ENCODE results near the gene TTLL10. TPM values are rescaled to one million over a fixed set of nuclear protein-coding genes. Genes with fewer than 3 reads are reported as not detected.

TTLL10 gene
- polyA plus RNA-seq, 10 donors: 0.13 to 0.50 (median 0.27) TPM; not detected in 3

DNA sequence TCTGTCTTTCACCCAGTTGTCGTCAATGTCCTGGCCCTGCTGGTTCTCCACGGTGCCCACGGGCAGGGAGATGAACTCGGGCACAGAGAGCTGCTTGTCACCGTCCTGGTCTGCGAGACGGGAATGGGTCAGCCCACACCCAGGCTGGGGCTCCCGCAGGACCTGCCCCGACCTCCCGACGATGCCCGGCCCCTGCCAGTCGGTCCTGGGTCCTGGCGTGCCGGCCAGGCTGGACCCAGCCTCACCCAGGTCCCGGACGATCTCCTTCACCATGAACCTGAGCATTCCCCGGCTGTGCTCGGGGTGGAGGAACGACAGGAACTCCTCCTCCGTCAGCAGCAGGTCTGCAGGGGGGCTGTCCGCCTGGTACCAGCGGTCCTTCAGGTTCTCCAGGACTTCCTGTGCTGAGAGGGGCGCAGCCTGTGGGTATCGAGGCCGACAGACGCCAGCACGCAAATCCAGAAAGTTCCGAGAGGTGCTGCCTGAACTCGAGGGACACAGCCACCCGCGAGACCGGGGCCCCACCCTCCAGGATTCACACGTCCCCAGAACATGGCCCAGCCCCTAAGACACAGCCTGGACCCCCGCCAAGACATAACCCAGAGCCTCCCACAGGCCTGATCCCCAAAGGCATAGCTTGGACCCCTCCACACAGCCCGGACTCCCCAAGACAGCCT is 45.0 kb downstream of the TTLL10 start:
- DNase-seq: no peak

DNA sequence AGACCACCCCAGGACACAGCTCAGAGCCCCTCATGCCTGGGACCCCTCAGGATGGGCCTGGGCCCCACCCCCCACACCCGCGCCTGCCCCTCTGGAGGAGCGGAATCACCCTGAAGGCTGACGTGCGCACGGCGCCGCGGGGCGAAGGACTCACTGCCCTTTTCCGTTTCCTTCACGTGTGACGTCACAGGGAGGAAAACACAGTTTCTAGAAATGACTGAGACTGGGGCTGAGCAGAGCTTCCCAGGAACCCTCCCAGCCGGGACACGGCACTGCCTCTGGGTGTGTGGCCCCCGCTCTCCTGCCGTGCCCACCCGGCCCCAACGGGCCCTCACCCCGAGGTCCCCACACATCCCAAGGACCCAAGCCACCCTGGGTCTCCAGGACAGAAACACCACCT is 45.7 kb downstream of the TTLL10 start:
- DNase-seq: no peak

DNA sequence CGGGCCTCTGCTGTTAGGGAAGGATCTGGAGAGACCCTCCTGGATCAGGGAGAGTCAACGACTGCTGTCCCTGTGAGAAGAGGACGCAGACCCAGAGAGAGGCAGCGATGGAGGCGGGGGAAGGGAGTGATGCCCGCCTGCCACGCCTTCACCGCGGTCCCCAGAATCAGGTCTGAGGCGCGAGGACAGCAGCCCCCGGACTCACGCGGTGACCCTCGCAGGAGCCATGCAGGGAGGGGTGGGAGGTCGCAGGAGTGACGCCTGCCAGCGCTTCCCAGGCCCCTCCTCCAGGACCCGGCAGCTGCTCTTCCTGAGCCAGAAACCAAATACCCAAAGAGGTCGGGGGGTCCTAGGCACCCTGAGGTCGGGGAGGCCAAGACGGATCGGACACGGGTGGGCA is 46.5 kb downstream of the TTLL10 start:
- no peak for DNase-seq

DNA sequence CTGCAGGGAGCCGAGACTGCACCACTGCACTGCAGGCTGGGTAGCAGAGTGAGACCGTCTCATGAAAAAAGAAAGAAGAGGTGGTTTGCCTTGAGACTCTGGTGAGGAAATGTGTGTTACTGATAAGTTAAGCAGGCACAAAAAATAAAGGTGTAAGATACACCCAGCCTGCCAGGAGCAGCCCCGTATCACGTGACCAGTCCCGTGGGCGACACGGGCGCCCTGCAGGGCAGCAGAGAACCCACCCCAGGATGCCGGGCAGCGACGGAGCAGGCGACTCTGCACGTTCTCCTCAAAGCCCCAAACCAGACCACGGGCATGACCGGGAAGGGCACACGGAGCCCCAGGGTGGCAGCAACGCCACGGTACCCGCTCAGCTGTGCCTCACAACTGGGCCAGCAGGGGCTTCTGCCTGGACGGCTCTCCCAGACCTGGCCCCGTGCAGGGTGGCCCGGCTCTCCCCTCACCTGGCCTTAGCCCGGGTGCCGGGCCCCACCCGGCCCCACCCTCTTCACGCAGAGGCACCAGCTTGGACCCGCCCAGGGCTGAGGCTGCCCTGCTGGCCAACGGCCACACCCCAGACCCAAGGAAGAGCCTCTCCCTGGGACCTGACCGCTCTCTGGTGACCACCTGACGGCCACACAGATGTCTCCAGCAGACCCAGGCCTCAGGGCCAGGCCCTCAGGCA is 48.4 kb downstream of the TTLL10 start:
- no peak for DNase-seq

DNA sequence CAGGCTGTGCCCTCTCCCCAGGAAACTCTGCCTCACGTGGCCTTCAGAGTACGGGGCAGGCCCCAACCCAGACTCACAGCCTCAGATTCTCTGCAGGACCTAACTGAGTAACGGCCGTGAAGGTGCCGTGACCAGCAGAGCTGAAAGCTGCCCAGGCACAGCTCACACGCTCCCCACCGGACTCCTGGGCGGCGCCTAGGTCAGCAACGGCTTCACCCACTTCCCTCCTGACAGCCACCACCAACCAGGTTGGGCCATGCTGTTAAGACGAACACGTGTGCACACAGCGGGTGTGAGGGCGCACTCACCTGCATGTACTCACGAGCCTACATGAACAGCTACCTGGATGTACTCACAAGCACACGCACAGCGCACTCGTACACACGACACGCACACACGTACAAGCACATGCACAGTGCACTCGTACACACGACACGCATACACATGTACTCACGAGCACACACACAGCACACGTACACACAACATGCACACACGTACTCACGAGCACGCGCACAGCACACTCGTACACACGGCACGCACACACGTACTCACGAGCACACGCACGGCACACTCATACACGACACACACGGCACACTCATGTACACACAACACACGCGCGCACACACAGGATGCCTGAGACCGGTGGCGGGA is 49.0 kb downstream of the TTLL10 start:
- DNase-seq: no peak

DNA sequence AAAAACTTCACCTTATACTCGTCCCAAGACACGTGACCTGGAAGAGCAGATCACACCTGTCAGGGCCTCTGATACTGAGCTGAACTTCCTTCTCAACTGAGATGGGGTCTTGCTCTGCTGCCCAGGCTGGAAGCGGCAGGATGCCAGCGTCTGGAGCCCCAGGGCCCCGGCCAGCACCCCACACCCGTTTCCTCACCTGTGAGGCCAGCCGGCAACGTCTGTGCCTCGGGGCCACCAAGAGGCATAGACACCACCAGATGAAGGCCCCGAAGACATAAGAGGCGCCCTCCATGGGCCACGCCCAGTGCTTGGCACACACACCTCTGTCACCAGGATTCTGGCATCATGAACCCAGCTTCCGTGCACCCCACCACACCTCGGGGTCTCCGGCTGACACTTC is 49.6 kb downstream of the TTLL10 start:
- no peak for DNase-seq

DNA sequence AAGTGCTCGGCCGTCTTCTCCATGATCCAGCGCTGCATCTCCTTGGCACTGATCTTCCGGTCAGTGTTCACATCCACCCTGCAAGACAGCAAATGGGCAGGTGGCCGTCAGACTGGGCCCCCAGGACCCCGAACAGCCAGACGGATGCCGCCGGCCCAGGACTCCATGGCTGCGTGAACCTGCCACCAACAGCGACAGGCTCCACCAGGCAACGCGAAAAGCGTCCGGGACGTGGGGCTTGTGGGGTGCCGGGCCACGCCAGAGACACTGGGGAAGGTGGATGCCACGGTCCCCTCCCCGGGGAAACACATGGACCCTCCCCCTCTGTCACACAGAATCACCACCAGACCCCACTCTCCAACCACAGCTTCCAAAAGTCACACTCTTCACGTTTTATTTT is 50.2 kb downstream of the TTLL10 start:
- no peak for DNase-seq

DNA sequence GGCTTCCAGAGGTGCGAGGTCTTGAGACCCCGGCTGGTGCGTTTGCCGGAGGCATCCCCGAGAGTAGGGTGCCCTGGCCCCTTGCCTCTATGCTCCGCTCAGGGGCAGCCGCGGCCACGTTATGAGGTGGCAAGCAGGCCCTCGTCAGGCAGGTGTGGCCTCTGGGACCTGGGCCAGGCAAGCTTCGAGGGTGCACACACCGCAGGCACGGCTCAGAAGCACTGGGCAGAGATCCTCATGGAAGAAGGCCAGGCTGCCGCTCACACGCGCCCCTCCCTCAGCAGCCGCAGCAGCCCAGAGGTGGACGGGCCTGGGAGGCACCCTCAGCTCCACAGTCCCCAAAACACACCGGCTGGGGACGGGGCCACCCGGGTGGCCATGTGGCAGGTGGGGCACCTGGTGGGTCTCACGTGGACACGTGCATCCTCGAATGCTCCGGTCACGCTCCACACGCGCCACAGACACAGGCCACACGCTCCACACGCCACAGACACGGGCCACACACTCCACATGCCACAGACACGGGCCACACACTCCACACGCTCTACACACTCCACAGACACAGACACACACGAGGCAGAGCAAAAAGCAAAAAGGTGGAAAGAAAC is 51.7 kb downstream of the TTLL10 start:
- DNase-seq: no peak

DNA sequence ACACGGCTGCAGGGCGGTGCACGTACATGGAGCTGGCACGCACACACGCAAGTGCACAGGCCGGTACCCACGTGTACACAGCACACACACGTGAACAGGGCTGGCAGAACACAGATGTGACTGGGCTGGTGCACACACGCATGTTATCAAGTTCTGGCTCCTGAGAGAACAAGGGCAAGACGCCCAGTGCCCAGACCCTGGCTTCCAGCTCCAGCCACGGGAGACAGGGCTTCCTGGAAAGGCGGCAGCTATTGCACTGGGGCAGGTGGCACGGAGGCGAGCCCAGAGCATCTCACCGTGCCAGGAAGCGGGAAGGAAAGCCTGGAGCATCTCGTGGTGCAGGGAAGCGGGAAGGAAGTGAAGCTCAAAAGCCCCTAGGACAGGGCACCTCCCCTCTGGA is 52.2 kb downstream of the TTLL10 start:
- no peak for DNase-seq

DNA sequence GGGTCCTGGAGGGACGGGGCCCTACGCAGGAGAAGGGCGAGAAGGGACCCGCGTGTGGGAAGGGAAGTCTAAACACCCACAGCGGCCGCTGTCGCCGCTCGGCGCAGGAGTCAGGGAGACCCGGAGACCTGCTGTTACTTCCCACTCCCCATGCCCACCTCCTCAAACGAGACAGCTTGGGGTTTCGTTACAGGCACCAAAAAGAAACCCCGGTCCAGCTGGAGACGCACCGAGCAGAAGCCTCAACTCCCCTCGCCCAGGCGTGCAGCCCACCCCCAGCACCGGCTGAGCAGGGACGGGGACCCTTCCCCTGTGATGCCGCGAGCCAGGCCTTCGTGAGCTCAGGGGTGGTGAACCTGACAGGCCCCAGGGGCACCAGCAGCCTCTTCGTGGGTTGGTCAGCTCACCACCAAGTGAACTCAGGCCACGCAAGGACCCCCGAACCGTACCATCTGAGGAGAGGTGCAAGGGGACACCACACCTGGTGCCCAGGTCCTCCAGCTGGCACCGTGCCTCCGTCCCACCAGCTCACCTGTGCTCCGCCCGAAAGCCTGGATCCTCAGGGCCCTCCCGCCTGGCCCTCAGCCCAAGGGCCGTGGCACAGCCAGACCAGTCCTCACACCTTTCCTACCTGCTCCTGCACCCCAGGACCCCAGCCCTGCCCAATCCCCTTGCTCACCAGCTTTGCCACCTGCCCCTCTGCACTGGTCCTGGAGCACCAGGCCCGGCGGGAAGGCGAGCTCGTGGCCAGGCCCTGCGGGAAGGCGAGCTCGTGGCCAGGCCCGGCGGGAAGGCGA is 53.1 kb downstream of the TTLL10 start:
- no peak for DNase-seq

DNA sequence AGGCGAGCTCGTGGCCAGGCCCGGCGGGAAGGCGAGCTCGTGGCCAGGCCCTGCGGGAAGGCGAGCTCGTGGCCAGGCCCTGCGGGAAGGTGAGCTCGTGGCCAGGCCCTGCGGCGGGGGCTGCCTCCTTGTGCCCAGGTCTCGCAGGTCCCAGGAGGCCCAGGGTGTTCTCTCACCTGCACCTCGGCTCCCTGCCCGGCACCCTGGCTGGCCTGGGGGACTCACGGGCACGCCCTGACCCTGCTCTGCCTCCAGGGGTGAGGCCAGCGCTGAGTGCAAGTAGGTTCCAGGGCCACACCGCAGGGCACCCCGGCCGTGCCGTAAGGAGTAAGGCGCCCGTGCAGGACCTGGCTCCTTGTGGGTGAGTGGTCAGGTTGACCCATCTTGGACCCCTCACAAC is 53.7 kb downstream of the TTLL10 start:
- no peak for DNase-seq

DNA sequence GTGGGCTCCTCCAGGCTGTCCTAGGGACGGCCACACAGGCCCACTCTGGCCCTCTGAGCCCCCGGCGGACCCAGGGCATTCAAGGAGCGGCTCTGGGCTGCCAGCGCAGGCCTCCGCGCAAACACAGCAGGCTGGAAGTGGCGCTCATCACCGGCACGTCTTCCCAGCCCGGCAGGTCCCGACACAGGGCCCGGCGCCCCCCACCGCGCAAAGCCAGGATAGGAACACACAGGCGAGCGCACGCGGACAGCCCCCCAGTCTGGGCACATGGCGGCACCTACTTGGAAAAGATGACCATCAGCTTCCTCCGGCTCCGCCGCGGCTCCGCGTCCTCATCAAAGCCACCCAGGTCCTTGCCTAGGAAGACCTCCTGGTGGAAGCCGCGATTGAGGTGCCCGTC is 54.5 kb downstream of the TTLL10 start:
- no peak for DNase-seq

DNA sequence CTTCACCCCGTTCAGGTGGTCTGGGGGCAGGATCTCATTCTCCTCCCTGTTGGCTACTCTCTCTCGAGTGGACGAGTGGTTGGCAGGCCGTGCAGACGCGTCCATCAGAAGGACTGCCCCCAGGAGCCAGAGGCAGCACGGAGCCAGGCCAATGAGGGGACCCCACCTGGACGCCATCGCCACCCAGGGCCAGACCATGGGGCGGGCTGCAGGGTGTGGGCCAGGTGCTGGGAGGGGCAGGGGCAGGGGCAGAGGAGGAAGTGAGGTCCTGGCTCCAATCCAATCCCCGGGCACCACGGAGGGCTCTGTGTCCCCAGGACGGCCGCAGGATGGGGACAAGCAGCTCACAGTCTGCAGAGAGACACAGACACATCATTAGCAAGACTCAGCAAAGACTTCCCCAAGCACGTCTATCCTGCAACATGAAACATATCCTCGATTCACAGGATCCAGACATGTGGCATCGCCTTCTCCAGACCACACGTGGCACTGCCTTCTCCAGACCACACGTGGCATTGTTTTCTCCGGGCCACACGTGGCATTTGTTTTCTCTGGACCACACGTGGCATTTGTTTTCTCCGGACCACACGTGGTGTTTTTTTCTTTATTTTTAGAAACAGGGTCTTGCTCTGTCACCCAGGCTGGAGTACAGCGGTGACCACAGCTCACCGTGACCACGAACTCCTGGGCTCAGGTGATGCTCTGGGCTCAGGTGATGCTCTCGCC is 55.1 kb downstream of the TTLL10 start:
- no peak for DNase-seq

DNA sequence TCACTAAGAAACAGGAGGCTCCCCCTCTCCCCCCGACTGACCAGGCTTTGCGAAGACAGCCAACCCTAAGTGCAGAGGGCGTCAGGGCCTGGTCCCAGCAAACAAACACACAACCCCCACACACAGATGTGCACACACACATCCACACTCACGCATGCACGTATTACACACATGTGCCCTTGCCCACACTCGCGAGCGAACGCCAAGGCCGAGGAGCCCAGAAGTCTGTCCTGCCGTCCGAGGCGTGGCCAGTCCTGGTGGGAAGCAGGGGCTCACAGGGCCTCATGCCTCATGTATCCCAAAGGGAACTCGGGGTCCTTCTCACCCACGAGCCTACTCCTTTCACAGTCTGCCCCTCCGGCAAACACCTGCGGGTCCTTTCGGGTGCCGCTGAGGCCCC is 56.1 kb downstream of the TTLL10 start:
- no peak for DNase-seq

DNA sequence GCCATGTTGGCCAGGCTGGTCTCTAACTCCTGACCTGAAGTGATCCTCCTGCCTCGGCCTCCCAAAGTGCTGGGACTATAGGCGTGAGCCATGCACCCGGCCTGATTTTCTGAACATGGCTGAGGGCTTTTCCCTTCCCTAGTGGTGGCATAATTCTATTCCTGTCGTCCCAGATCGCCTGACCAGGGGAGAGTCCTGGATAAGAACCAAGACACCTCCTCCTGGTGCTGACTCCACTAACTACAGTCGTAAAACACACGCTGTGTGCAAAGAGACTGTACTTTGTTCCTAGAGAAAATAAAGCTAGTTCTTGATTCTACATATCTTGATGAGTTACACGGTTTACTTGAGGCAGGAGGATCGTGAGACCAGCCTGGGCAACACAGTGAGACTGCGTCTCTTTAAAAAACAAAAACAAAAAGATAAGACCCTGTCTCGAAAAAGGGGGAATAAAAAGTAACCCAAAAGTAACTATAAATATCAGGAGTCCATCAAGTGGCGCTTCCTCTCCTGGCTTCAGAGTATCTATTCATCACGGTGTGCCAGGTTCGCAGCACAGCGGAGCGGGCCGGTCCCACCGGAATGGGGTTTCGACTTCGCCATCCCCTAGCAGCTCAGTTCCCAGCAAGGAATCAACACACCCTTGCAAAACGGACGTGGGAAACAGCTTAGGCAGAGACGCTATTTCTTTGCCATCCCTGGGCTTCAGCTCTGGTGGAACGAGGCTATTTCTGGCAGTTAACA is 57.1 kb downstream of the TTLL10 start:
- DNase-seq: no peak

DNA sequence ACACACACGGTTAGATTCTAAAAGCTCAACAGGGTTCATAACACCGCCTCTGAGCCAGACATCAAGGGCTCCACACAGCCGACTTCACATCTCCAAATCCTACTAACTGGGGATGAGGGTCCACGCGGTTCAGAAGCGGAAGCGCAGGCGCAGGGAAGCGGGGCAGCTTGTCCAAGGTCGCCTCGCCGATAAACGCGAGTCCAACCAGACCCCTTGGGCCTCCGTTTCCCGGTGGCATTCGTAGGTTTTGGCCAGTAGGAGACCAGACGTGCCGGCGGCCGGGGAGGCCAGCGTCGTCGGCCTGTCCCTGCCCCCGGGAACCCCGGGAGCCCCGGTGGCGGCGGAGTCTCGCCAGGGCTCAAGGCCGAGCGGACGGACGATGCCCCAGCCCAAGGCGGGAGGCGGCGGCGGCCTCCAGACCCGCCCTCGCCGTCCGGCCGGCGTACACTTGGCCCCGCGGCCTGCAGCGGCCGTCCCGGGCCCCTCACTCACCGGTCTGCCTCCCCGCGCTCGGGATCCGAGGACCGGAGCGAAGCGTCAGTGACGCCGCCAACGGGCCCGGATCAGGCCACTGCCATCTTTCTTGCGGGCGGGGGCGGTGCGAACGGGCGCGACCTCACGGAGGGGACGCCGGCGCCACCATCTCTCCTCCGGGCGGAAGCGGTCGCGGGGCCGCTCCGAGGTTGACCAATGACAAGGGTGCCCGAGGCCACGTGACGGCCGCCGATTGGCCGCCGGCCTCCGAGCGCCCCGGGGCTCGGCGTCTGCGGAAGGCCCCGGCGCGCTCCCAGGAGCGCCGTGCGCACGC is 57.9 kb downstream of the TTLL10 start, which contains the start of gene SDF4:
SDF4 (minus strand) TSS at position 602 of the 808 bp plus-strand sequence. CDS start 3,229 bp downstream, outside the sequence.
- DNase-seq: peak; percentile 98 to 99 (median 98)

DNA sequence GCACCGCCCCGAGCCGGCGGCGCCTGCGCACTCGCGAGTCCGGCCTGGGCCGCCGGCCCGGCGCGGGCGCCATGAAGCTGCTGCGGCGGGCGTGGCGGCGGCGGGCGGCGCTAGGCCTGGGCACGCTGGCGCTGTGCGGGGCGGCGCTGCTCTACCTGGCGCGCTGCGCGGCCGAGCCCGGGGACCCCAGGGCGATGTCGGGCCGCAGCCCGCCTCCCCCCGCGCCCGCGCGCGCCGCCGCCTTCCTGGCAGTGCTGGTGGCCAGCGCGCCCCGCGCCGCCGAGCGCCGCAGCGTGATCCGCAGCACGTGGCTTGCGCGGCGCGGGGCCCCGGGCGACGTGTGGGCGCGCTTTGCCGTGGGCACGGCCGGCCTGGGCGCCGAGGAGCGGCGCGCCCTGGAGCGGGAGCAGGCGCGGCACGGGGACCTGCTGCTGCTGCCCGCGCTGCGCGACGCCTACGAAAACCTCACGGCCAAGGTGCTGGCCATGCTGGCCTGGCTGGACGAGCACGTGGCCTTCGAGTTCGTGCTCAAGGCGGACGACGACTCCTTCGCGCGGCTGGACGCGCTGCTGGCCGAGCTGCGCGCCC is 58.6 kb downstream of the TTLL10 start, which contains the start of gene B3GALT6:
B3GALT6 (plus strand) TSS at position 30 of the 588 bp plus-strand sequence; CDS start at position 72, 42 bp downstream.
- DNase-seq: peak in 1 of 3 donors; percentile 37

DNA sequence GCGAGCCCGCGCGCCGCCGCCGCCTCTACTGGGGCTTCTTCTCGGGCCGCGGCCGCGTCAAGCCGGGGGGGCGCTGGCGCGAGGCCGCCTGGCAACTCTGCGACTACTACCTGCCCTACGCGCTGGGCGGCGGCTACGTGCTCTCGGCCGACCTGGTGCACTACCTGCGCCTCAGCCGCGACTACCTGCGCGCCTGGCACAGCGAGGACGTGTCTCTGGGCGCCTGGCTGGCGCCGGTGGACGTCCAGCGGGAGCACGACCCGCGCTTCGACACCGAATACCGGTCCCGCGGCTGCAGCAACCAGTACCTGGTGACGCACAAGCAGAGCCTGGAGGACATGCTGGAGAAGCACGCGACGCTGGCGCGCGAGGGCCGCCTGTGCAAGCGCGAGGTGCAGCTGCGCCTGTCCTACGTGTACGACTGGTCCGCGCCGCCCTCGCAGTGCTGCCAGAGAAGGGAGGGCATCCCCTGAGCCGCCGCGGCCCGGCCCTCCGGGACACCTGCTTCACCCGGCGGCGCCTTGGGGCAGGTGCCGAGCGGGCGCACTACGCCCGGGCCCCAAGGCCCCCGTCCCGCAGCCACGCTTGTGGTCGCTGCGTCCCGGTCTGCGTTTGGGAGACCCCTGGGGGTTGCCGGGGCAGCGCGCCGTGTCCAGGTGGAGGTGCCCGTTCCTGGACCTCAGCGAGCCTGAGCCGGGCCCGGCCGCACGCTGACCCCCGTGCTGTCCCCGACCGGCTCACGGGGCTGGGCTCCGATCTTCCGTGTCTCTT is 59.3 kb downstream of the TTLL10 start:
- DNase-seq: no peak
